Rectal smooth muscle tissue (tissue), 1 donor: ENCODE data around the gene MRPS16.
A peak's percentile ranks its signal among the peaks of the same experiment; 100 is the strongest.
"Not testable (repeated sequence)": the region's sequence is repeated elsewhere in the genome, so short reads cannot be mapped to it uniquely, and the experiment has no call there.

Source experiments
- H3K27ac ChIP-seq: one replicate; pipeline ENCODE4 v1.7.0; 2013; ENCODE audit warnings: low read depth, low read length, inconsistent platforms
- H3K27me3 ChIP-seq: one replicate; pipeline ENCODE4 v1.7.0; 2013; ENCODE audit warnings: low read length; ENCODE audit not compliant: control insufficient read depth, insufficient read depth
- H3K36me3 ChIP-seq: one replicate; pipeline ENCODE4 v1.7.0; 2013; ENCODE audit warnings: low read length; ENCODE audit not compliant: control insufficient read depth, insufficient read depth
- H3K4me1 ChIP-seq: one replicate; pipeline ENCODE4 v1.7.0; 2013; ENCODE audit warnings: low read length; ENCODE audit not compliant: control insufficient read depth, insufficient read depth
- H3K4me3 ChIP-seq: one replicate; pipeline ENCODE4 v1.7.0; 2013; ENCODE audit warnings: low read length
- H3K9ac ChIP-seq: one replicate; pipeline ENCODE4 v1.7.0; 2013; ENCODE audit warnings: low read length

Gene MRPS16

GRCh38 chr10:73252445-73253224 lies at the start of gene MRPS16:
TSS of gene MRPS16 (minus strand) at chr10:73252644. CDS start at chr10:73252482, 162 bp downstream.
- H3K36me3 ChIP-seq = no peaks in the 10 kb centered on the region

DNA sequence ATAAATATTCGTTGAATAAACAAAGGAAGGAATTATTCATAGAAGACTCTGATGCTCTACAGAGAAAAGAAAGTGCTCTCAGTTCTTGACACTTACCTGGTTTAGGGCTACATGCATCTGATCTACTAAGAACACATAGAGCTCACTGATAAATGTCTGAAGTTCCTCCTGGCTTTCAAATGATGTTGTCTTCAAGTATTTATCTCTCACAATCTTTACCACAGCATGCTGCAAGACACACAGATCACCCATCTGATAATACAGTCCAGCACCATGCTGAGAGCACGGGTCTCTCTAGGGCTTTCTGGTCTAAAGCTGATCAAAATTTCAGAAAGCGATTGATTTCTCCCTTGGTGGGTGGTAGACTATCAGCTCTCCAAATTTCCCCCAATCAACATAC lies 44.5 kb upstream of the MRPS16 start:
- Histone ChIP-seq H3K27ac (no peak overlapping the region), H3K9ac (no peak overlapping the region), H3K36me3 (no peaks in the 10 kb centered on the region), H3K4me3 (no peak overlapping the region), H3K4me1 (no peaks in the 10 kb centered on the region), H3K27me3 (no peaks in the 10 kb centered on the region)

More at GRCh38 chr10:73252445-73253224, at the start of gene MRPS16:
- Histone ChIP-seq H3K4me1 (peaks cover 11% of the 10 kb centered on the region), H3K27me3 (no peaks in the 10 kb centered on the region), H3K27ac (peak within 1 kb of the TSS; percentile 88), H3K9ac (peak within 1 kb of the TSS; percentile 91), H3K4me3 (peak within 1 kb of the TSS; percentile 91)

- no peak overlapping the region for H3K27ac ChIP-seq
- no peak overlapping the region for H3K9ac ChIP-seq
- no peaks in the 10 kb centered on the region for H3K27me3 ChIP-seq
- H3K4me3 ChIP-seq = no peak overlapping the region
- H3K36me3 ChIP-seq = no peaks in the 10 kb centered on the region
- no peaks in the 10 kb centered on the region for H3K4me1 ChIP-seq
These were observed 41.0 kb upstream of the MRPS16 start for GRCh38 chr10:73293461-73293860.

DNA sequence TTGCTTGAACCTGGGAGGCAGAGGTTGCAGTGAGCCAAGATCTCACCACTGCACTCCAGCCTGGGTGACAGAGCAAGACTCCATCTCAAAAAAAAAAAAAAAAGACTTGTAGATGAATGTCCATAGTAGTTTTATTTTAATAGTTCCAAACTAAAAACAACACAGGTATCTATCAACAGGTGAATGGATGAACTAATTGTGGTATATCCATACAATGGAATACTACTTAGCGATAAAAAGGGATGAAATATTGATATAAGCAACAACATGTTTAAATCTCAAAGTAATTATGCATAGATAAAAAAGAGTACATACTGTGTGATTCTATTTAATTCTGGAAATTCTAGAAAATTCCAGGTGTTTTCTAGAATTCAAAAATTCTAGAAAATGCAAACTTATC lies 37.5 kb upstream of the MRPS16 start:
- no peak overlapping the region for H3K27ac ChIP-seq
- no peak overlapping the region for H3K4me3 ChIP-seq
- no peaks in the 10 kb centered on the region for H3K27me3 ChIP-seq
- H3K36me3 ChIP-seq = no peaks in the 10 kb centered on the region
- H3K4me1 ChIP-seq = no peaks in the 10 kb centered on the region
- H3K9ac ChIP-seq = no peak overlapping the region

DNA sequence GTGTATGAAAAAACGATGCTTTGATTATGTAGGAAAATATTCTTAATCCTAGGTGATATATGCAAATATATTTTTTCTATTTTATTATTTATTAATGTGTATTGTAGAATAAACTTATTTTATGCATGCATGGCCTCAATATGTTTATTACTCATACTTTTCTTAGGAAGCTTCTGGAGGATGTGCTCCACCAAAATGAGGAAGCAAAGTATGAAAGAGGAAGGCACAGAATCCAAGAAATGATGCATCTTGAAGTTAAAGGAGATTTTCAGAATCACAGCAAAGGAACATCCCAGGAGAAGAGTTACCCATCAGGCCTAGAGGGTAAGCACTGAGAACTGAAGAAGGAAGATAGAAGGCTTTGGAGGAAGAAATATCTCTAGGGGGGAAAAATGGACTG lies 35.0 kb upstream of the MRPS16 start:
- no peaks in the 10 kb centered on the region for H3K4me1 ChIP-seq
- H3K27ac ChIP-seq = no peak overlapping the region
- H3K4me3 ChIP-seq = no peak overlapping the region
- H3K36me3 ChIP-seq = no peaks in the 10 kb centered on the region
- H3K27me3 ChIP-seq = no peaks in the 10 kb centered on the region
- H3K9ac ChIP-seq = no peak overlapping the region

DNA sequence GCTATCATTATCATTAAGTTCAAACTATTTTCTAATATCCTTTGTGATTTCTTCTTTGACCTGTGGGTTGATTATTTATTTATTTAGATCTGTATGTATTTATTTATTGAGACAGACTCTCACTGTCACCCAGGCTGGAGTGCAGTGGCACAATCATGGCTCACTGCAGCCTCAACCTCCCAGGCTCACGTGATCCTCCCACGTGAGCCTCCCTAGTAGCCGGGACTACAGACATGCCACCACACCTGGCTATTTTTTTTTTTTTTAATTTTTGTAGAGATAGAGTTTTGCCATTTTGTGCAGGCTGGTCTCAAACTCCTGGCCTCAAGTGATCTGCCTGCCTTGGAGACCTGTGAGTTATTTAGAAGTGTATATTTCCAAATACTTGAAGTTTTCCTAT lies 28.7 kb upstream of the MRPS16 start:
- Histone ChIP-seq H3K9ac (no peak overlapping the region), H3K27me3 (no peaks in the 10 kb centered on the region), H3K4me3 (no peak overlapping the region), H3K36me3 (no peaks in the 10 kb centered on the region), H3K4me1 (no peaks in the 10 kb centered on the region), H3K27ac (no peak overlapping the region)

GRCh38 chr10:73264423-73264822 lies 12.0 kb upstream of the MRPS16 start:
- Histone ChIP-seq H3K27ac (no peak overlapping the region), H3K9ac (no peak overlapping the region), H3K4me3 (no peak overlapping the region), H3K4me1 (no peaks in the 10 kb centered on the region), H3K36me3 (no peaks in the 10 kb centered on the region), H3K27me3 (no peaks in the 10 kb centered on the region)

- H3K9ac ChIP-seq = no peak overlapping the region
- H3K27me3 ChIP-seq = no peaks in the 10 kb centered on the region
- no peaks in the 10 kb centered on the region for H3K4me1 ChIP-seq
- no peak overlapping the region for H3K27ac ChIP-seq
- H3K4me3 ChIP-seq = no peak overlapping the region
- H3K36me3 ChIP-seq = no peaks in the 10 kb centered on the region
These were observed 11.4 kb upstream of the MRPS16 start for GRCh38 chr10:73263693-73264347.

DNA sequence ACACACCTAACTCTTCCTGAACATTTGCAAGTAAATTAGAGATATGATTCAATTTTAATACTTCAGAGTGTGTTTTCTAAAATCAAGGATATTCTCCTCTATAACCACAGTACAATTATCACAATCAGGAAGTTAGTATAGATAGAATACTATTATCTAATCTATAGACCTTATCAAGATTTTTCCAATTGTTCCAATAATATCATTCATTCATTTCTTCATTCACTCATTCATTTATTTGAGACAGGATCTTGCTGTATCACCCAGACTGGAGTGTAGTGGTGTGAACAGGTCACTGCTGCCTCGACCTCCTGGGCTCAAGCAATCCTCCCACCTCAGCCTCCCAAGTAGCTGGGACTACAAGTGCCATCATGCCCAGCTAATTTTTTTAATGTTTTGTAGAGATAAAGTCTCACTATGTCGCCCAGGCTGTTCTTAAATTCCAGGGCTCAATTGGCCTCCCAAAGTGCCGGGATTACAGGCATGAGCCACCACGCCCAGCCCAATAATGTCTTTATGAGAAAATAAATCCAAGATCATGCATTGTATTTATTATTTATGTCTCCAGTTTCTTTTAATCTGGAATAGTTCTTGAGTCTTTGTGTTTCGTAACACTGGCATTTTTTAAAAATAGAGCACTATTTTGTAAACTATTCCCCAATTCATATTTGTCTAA lies 10.6 kb upstream of the MRPS16 start:
- Histone ChIP-seq H3K4me3 (no peak overlapping the region), H3K27me3 (no peaks in the 10 kb centered on the region), H3K4me1 (no peaks in the 10 kb centered on the region), H3K36me3 (no peaks in the 10 kb centered on the region), H3K9ac (no peak overlapping the region), H3K27ac (no peak overlapping the region)

DNA sequence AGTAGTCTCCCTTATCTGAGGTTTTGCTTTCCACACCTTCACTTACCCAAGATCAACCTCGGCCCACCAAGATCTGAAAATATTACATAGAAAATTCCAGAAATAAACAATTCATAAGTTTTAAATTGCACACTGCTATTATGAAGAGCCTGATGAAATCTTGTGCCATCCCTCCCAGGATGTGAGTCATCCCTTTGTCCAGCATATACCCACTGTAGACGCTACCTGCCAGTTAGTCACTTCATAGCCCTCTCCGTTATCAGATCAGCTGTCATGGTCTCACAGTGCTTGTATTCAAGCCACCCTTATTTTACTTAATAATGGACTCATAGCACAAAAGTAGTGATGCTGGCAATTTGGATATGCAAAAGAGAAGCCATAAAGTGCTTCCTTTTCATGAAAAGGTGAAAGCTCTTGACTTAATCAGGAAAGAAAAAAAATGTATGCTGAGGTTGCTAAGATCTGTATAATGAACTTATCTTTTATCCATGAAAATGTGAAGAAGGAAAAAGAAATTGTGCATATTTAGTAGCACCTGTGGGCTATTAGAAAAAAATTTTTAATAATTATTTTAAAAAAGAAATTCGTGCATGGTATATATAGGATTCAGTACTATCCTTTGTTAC lies 9.8 kb upstream of the MRPS16 start:
- H3K9ac ChIP-seq = no peak overlapping the region
- H3K27ac ChIP-seq = no peak overlapping the region
- no peak overlapping the region for H3K4me3 ChIP-seq
- no peaks in the 10 kb centered on the region for H3K27me3 ChIP-seq
- H3K4me1 ChIP-seq = no peaks in the 10 kb centered on the region
- no peaks in the 10 kb centered on the region for H3K36me3 ChIP-seq

DNA sequence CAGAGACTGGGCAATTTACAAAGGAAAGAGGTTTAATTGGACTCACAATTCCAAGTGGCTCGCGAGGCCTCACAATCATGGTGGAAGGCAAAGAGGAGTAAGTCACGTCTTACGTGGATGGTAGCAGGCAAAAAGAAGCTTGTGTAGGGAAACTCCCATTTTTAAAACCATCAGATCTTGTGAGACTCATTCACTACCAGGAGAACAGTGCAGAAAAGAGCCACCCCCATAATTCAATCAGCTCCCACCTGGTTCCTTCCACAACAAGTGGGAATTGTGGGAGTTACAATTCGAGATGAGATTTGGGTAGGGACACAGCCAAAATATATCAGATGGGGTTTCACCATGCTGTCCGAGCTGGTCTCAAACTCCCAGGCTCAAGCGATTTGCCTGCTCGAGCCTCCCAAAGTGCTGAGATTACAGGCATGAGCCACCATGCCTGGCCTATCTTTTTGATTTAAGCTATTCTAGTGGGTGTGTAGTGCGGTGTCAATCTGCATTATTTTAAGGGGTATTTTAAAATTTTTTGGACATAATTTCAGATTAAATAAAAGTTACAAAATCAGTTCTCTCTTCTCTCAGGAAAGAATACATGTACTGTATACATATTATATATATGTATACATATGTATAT lies 9.0 kb upstream of the MRPS16 start:
- Histone ChIP-seq H3K27me3 (no peaks in the 10 kb centered on the region), H3K27ac (no peak overlapping the region), H3K9ac (no peak overlapping the region), H3K36me3 (no peaks in the 10 kb centered on the region), H3K4me1 (no peaks in the 10 kb centered on the region), H3K4me3 (no peak overlapping the region)

- H3K27ac ChIP-seq, H3K27me3 ChIP-seq, H3K9ac ChIP-seq, H3K4me1 ChIP-seq, H3K4me3 ChIP-seq, H3K36me3 ChIP-seq: not testable (repeated sequence)
These were observed 6.2 kb upstream of the MRPS16 start for GRCh38 chr10:73258612-73259011.
